GM12864 (cell line): ENCODE measurements around the gene PALB2.
"Not testable (repeated sequence)": the region's sequence is repeated elsewhere in the genome, so short reads cannot be mapped to it uniquely, and the experiment has no call there.

Source experiments
- DNase-seq: peaks from one replicate; pipeline ENCODE4 v3.0.0-alpha.2; 2011; ENCODE audit warnings: low read depth
- H3K4me3 ChIP-seq: 2 replicates; pipeline ENCODE4 v1.5.1; 2011; ENCODE audit warnings: mild to moderate bottlenecking, low read depth, low read length, control low read depth
- CTCF ChIP-seq: IDR thresholded peaks from 2 replicates; pipeline ENCODE4 v1.5.1; 2011; ENCODE audit warnings: low read depth, mild to moderate bottlenecking, moderate library complexity, low read length, control low read depth, inconsistent platforms; ENCODE audit errors: missing control alignments

Gene PALB2

GRCh38 chr16:23615805-23616204 lies 25.3 kb downstream of the PALB2 start:
- no peak for TF ChIP-seq CTCF
- no peak for DNase-seq

DNA sequence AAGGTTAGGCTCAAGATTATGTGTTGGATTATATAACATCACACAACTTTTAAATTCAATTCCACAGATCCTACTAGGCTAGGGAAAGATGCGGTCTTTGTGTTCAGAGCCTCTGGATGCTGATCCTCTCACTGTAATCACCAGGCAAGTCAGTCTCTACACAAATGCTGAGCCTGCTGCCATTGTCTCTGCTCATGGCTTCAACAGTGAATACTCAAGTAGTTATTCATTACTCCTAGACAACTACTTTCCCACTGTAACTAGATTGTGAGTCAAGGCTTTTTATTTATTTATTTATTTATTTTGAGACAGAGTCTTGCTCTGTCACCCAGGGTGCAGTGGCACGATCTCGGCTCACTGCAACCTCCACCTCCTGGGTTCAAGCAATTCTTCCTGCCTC lies 29.2 kb downstream of the PALB2 start:
- no peak overlapping the region for H3K4me3 ChIP-seq
- DNase-seq: no peak
- TF ChIP-seq CTCF: no peak

More at GRCh38 chr16:23615805-23616204, 25.3 kb downstream of the PALB2 start:
- H3K4me3 ChIP-seq: no peak overlapping the region

GRCh38 chr16:23610905-23611304 lies 30.2 kb downstream of the PALB2 start:
- H3K4me3 ChIP-seq, DNase-seq: not testable (repeated sequence)

- H3K4me3 ChIP-seq: no peak overlapping the region
- DNase-seq: no peak
- no peak for TF ChIP-seq CTCF
Observed at GRCh38 chr16:23609929-23610328, 31.2 kb downstream of the PALB2 start.

- H3K4me3 ChIP-seq: no peak overlapping the region
- TF ChIP-seq CTCF: no peak
- no peak for DNase-seq
Observed at GRCh38 chr16:23608194-23608593, 32.9 kb downstream of the PALB2 start.

DNA sequence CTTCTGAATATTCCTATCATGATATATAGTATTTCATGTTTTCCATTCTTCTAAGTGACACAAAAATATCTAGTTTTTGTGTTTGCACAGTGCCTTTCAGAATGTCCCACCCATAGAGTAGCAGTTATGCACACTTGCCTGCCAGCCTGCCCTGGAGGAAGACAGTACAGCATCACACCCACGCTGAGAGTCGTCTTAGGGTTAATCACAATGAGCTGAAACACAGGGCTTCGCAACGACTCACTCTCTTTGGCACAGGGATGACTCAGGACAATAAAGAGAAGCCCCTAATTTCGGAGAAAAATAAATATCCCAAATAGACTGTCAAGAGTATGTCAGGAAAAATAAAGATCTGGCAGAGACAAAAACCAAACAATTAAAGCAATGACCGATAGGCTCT lies 33.4 kb downstream of the PALB2 start:
- no peak for DNase-seq
- no peak overlapping the region for H3K4me3 ChIP-seq
- TF ChIP-seq CTCF: no peak

- TF ChIP-seq CTCF: peak; percentile 70
Observed at GRCh38 chr16:23597003-23597756, 43.9 kb downstream of the PALB2 start.

More at GRCh38 chr16:23597003-23597756, 43.9 kb downstream of the PALB2 start:
- H3K4me3 ChIP-seq: peak overlapping the region; percentile 31
- DNase-seq: peak; percentile 48
